Activated CD8-positive, alpha-beta memory T cell treated with anti-CD3 and anti-CD28 coated beads, Interleukin-2, amount 50 U/mL, for 1 hour (primary cell): ENCODE data around the gene SPOCK1.

ENCODE experiments used
- DNase-seq: peaks from one replicate; pipeline ENCODE4 v3.0.0-alpha.2; 2020; ENCODE audit errors: extremely low read depth

Gene SPOCK1

DNA sequence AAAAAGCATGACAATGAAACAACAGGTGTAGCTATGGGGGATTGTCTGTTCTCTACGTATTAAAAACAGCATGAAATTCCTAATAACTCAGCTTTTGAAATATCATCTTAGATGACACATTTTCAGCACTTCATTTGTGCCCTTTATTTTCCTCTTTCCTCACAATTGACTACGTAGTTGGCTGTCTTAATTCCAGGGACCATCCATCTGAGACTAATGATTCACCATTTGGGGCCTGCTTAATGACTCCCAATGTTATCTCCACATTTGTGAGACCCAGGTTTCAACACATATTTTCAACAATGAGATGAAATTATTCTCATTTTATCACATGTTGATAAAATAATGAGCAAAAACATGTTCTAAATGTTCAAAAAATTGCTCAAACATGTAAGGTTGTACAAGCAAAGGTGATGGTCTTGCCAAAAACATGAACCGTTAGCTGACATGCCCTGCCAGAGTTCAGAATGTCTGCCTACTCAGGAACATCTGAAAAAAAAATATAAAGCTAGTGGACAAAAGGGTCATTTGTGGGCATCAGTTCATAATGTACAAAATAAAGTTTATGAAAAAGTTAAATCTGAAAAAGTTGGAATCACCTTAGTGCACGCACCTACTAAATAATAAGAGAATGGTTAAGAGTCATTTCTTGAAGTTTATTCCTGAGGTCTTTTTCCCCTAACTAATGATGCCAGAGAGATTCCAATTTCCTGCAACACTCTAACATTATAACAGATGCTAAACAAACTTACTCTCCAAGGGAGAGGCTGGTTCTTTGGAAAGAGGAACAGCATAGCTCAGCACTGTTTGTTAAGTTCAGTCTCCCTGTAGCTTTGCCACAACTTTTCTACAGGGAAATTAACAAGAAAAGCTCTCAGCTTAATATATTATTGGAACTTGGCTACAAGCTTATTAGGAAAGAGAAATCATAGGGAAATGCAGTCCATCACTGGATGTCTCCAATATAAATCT lies 275.5 kb downstream of the SPOCK1 start:
- no peak for DNase-seq

DNA sequence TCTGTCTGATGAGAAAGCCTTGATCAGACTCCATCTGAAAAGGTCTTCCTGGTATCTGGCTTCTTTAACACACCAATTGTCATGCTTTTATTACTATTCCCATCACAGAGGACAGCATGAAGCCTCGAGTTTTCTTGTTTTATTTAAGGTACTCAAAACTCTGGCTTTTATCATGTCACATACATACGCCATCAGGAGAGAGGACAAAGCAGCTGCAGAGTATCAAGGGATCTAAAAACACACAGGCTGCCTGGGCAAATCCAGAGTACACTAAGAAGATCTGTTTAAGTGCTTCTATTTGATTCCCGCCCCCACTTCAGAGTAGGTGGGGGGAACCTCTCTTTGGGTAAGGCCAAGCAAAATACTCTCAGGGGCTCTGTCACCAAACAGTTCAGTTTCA lies 277.2 kb downstream of the SPOCK1 start:
- no peak for DNase-seq

DNA sequence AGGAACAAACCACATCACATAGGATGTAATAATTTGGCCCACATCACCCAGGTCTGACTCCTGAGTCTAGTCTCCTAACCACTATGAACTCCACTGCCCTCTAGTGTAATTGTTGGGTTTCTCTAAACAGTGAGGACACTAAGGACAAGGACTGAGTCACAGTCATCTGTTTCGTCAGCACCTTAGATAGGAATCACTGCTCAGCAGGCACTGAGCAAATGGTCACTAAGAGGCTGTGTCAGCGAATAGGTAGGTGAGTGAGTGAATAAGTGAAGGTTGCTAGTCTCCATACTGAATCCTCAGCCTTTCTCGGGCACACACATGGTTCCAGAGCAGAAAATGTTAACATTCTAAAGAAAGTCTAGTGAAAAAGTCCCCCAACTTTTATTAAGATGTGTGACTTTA lies 278.6 kb downstream of the SPOCK1 start:
- DNase-seq, result no peak

DNA sequence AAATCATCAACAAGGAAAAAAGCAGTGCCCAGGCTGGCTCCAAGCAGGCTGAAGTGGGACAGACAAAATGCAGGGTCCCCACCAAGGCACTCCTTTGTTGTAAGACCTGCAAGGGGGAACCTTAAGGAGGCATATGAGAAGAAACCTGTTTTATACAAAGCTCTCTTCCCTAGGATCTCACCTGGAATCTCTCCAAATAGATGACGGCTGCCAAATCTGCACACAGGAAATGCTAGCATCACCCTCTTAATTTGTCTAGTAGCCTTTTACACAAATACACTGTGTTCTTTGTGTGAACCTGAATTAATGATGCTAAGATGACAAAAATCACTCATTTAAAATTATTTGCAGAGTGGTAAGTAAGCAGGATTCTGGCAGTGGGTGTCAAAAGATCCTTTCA lies 280.2 kb downstream of the SPOCK1 start:
- DNase-seq, result no peak

DNA sequence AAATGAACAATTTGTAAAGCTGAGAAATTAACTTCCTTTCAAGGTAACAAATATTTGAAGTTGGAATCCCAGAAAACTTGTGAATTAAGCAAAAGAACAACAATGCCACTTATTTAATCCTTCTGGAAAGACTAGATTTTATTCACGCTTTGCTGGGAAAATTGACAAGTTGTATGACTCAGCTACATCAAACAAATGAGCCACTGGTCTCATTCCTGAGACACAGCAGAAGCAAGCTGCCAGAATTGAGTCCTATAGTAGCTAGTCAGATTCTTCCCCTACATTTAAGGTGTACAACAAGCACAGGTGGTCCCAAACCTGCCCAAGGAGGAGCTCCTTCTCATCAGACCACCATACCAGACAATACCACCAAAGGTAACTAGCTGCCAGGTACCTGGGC lies 280.7 kb downstream of the SPOCK1 start:
- no peak for DNase-seq

DNA sequence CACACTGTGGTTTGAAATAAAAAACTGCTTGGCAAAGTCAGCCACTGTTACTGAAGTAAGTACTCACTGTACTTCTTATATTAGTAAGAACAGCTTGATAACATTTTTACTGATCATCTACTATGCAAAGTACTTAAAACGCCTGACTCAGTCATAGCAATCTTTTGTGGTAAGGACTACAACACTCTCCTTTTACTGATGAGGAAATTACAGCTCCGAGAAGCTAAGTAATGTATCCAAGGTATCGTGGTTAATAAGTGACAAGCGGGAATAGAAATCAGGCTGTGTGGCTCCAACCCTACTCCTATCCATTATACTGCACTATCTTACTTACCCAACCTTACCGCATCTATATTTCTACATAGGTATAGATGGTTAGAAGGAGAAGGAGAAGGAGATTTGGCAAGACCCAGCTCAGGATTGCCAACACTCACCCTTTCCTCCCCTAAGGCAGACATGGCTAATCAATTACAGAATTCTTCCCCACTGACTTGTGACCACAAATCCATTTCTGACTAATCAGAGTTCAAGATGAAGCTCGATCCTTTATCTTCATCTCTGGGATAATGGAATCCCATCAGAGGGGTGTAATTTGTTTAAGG lies 281.4 kb downstream of the SPOCK1 start:
- no peak for DNase-seq

DNA sequence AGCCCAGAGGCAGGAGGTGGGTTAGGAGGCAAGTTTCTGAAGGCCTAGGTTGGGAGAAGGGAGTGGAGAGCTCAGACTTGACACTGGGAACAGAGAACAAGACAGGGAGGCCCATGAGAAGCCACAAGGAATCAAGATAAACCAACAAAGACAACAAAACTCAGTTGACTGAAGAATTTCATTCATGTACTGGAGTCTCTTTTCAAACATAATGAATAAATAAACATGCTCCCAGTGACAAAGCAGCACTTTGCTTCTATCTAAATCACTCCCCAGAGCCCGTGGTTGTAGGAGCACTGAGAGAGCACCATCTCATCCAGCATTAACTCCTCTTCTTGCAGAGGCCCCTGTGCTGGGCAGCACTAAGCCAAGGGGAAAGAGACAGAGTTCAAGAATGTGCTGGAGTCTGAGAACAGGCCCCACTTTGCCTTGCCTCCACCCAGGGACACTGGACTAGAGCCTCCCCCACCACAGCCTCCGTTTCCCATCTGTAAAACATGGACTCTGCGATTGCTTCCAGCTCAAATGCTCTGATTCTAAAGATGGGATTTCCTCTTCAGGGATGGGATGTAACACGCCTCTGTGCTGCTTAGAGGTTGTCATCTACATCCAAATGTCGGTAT lies 282.0 kb downstream of the SPOCK1 start:
- no peak for DNase-seq

DNA sequence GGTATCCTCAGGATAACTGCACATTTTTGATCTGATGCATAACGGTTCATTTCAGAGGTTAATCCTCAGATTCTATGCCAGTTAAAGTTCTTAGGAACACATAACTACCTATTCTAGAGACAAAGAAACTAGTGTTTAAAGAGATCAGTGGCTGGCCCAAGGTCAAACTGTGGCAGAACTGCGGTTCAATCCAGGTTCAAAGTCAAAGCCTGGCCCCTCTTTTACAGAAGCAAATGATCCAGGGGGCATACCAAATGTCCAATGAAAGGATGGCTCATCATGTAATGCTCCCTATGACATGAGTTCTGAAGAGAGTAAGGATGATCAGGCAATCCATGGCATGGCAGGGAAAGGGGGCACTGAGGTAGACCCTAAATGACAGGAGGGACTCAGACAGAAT lies 283.3 kb downstream of the SPOCK1 start:
- DNase-seq, result no peak

DNA sequence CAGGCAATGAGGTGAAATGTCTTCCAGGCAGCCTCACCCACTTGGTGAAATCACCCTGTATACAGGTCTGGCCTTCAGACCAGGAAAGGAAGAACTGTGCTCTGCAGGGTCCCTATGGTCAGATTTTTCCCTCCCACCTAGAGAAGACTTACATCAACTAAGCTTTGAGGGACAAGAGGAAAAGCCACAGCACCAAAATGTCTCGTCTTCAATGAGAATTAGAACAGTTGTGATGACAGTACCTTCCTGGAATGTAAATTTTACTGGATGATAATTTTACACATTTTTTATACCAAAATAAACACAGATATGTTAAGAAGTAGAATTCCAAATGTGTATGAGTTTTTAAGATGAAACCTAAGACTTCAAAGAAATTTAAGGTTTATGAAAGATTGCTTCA lies 283.9 kb downstream of the SPOCK1 start:
- DNase-seq, result no peak

DNA sequence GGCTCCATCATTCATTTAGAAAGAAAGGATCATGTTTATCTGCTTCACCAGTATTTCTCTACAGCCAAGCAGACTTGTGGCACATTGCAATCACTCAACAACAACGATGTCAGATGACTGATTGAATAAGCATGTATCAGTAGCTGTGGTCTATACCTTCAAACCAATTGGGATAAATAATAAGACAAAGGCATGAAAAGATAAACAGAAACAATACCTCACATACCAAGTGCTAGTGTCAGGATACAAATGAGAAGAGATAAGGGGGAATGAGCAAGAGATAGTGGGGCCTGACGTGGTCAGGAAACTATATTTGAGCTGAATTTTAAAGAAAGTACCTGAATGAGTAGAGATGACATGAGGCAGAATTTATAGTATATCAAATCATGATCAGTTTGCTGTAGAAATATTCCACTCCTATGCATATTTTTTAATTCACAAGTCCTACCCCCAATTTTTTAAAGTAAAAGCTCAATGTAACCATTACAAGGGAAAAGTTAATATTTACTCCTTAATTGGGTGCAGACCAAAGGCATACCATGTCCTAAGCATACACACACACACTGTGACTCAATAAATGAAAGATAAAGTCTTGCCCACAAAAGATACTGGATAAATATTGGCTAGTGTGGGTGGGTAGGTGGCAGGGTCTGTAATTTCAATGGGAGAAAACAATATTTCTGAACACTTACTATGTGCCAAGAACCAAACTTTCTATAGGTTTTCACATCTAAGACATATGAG lies 284.5 kb downstream of the SPOCK1 start:
- DNase-seq, result no peak

DNA sequence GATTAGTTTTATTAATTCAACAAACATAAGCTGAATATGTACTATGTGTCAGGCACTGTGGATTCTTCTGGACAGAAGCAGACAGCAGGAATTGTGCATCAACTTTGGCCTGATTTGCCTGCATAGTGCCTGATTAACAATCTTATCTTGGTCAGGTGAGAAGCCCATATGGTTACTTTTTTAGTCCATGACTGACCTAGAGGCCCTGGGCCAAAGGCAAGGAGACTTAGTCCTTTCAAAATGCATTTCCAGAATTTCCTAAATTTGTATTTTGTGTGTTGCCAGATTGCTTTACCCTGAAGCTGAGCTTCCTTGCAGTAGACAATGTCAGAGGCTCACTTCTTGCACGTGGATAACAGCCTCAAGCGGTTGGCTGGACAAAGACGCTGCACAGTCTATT lies 286.7 kb downstream of the SPOCK1 start:
- no peak for DNase-seq

DNA sequence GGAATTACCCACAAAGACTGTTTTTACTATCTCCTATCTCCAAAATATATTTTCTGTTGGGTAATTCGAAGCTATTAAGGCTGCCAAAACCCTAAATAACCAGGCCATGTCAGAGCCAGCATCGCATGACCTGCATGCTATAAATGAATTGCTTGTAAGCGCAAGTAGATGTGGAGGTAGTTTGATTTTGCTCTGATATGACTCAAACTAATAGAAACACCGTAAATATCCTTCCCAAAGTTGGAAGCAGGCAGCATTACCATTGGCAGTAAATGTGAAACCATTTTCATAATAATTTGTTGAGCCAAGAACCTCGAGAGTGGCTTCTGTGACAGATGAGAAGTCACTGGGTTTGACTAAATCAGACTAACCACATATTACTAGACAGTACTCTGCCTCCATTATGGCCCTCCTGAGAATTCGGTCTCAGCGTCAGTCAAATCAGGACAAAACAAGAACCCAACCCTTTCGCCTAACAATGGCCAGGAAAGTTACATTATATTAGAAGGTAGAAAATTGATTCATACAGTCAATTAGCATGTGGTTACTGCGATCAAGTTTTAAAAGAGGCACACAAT lies 289.8 kb downstream of the SPOCK1 start:
- no peak for DNase-seq

DNA sequence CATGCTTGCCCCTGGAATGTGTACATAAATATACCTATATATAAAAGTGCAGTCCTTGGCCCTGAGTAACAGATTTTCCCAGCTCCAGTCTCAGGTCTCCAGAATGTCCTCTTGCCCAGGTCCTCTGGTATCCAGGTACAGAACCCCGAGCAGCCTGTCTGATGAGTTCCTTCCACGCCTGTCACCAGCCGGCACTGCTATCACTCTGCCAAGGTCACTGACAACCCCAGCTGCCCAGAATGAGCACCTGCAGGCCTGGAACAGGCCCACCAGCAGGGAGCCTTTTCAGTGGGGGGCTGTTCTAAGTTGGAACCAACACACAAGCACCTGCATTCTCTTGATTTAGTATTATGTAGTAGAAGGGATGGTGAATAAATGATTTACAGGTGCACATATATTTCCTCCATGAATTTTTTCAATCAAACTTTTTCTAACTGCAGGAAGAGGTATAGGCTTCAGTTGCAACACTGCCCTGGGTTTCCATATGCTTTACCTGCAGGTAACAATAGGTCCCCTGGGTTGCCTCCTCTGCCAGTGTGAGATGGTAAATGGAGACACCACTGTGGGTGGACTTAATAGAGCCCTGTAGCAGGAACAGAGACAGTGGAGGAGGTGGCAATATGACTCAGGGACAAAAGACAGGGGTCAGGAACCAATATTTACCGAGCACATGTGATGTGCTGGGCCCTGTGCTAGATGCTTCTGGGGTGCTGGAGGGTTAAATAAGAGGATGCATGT lies 291.9 kb downstream of the SPOCK1 start:
- DNase-seq, result no peak

DNA sequence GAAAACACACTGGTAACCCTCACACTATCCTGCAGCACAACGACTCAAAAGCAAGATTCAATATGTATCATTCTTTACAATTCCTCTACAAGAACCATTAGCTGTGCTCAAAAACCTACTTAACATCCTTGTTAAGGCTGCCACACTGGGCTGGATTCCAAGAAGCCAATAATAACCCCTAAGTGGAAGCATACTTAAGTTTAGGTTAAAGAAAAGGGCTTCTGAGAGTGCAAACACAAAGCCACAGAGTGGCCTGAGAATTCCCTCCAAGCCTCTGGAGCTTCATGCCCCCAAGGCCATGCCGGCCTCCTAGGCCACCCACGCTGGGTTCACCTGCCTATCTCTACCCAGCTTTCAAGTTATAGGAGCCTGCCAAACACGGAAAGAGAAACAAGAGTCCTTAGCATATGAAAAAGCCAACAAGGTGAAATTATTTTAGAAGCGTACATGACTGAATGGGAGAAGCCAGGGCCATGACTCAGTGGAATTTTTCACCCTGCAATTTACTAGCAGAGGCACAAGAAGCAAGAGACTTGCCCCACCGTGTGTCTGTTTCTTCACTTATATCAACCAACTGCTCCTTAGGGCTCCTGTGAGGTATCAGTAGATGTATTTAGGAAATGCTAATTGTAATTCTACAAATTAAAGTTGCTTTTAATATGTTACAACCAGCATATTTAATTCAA lies 293.0 kb downstream of the SPOCK1 start:
- no peak for DNase-seq

DNA sequence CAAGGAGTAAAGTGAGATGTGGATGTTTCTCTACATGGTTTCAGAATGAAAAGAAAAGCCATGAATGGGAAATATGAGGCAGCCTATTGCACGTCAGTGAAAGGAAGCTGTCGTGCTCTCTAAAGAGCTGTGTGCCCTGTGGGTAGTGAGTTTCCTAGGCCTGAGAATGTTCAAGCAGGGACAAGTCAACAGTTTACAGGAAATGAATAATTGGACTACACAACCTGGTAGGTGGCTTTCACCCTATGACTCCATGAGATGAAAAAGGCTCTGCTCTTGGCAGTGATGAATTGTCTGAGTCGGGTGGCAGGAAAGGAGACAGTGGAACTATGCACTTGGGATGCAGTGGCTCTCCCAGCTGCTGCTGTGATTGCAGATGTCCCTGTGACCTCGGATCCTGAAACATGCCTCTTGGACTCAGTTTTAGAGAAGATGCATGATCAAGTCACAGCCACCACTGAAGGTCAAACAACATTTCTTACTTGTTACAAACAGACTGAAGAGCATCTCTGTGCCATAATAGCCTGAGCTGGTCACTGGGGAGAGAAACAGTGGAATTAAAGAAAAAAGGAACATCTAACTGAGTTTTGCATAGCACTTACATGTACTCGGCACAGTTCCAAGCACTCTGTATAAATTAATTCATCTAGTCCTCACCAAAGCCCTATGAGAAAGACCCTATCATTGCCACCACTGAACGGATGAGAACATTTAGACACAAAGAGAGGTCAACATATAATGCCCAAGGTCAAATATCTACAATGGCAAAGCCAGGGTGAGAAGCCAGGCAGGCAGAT lies 293.7 kb downstream of the SPOCK1 start:
- DNase-seq, result no peak

DNA sequence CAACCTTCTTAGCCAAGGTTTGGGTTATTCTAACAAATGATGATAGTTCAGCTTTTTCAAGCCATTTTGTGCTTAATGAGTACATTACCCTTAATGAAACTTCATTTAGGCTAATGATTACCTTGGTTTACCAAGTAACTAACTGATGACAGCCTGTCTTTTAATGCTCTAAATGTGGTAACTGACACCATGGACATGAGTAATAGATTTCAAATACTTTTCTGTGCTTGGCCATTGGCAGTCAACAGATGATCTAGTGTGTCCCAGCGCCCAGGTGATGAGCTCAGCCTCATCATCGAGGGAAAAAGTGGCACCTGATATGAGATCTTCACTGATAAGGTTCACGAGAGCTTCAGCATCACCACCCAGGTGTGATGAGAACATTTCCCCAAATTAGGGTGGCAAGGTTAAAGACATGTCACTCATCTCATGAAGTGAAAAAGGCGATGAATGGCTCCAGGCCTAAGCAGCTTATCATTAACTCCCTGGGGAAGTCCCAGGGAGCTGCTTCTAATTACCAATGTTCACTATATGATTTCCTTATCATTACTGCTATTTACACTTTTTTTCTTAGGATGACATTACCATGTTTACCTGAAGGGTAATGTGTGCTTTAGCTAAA lies 296.0 kb downstream of the SPOCK1 start:
- no peak for DNase-seq

DNA sequence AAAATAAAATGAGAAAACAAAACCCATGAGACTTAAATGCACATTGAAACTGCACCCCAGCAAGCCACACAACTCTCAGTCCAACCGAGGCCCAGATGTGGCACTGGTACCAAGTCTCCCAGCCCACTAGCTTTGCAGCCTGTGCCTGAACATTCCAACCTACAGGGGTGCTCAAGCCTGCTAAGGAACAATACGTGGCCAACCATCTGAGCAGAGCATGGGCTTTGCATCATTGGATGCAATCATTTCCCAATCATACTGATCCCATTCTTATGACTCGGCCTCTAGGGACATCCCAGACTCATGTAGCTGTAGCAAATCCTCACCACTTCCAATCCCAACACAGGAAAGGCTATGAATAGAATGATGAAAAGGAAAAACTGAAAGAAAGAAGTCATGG lies 297.2 kb downstream of the SPOCK1 start:
- no peak for DNase-seq

DNA sequence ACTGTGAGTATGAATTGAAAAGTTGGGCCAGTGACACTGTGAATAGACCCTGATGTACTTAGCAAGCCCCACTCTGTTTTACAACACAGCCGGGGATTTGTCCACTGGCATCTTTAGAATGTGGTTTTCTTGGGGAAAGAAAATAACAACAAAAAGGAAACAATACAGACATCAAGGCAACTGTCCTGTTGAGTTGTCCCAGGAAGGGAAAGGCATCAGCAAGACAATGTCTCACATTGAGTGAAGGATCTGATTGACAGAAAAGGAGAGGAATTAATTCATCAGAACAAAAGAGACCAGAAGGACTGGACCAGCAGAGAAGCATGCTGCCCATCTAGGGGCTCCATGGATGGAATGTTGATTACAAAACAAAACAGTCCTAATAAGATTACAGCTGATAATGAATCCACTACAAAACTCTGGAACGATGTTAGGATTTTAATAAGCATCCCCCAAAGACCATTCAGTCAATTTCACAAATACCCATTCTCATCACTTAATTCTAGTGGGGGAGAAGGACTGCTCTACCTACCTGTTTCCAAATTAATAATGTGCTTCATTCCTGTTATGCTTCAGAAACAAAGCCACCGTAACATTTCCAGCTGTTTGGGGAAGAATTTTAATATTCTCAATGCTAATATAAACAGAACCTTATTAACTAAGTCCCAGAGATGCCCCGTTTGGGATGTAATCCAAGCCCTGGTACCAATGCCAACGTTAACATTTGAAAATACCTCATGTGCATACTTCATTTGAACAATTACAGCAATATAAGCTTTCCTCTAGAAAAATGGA lies 298.0 kb downstream of the SPOCK1 start:
- DNase-seq, result no peak
